HepG2 (cell line): ENCODE results near the gene ZBTB46. TPM values are rescaled to one million over a fixed set of nuclear protein-coding genes. Genes with fewer than 3 reads are reported as not detected.

Experiments
- ATAC-seq: fragments of 200-7000 bp; cut with Tn5 transposase; 3 replicates; pipeline ENCODE4 v1.9.1; 2020; ENCODE audit warnings: mild to moderate bottlenecking, moderate library complexity
- BruUV-seq: library from RNA; stranded (reverse); fragments of 400-500 nt; replicated peaks from 2 replicates; lab custom pipeline; 2021; lab: Mats Ljungman, UMichigan
- CTCF ChIA-PET: fragments of 300-600 bp; formaldehyde crosslinking; extraction: SDS; loops from one replicate; lab custom pipeline; 2021; ENCODE audit warnings: low total read pairs, inconsistent platforms, low intra/inter-chr PET ratio; lab: Yijun Ruan, JAX
- POLR2A ChIA-PET: fragments of 350-600 bp; sonication (Branson Sonifier 250); formaldehyde crosslinking; loops from one replicate; lab custom pipeline; 2020; ENCODE audit warnings: antibody characterized with exemption, inconsistent platforms; lab: Yijun Ruan, JAX
- DNase-seq: peaks from one replicate; pipeline ENCODE4 v3.0.0-alpha.2; 2015; ENCODE audit warnings: low spot score
- FAIRE-seq: peaks from 3 replicates; lab custom pipeline; 2011; peaks lifted over from hg19 to GRCh38; lab: Jason Lieb, UNC
- H2AFZ ChIP-seq: one replicate; pipeline ENCODE4 v1.6.1; 2011; ENCODE audit warnings: low read length, inconsistent platforms
- H3K27ac ChIP-seq: fragments of 300-600 bp; 3 replicates; pipeline ENCODE4 v1.8.0; 2011; ENCODE audit warnings: mixed run types, mild to moderate bottlenecking, mixed read lengths, low read length, inconsistent platforms; ENCODE audit not compliant: insufficient read depth; ENCODE audit errors: extremely low read length
- H3K27me3 ChIP-seq, 2 experiments: fragments of 200-600 bp in 1 of 2; 2 replicates in 1 of 2; 3 replicates in 1 of 2; pipeline versions ENCODE4 v1.6.0 to v1.8.0; 2011; ENCODE audit warnings: low read length in 2 of 2, mild to moderate bottlenecking in 2 of 2, moderate library complexity in 2 of 2, inconsistent platforms in 1 of 2; ENCODE audit not compliant: insufficient read depth in 2 of 2, control insufficient read depth in 1 of 2
- H3K36me3 ChIP-seq, 2 experiments: fragments of 200-600 bp in 1 of 2; replicated peaks in 1 of 2; 2 replicates in 1 of 2; 3 replicates in 1 of 2; pipeline versions ENCODE4 v1.5.1 to v1.8.0; 2011; ENCODE audit warnings: low read length in 2 of 2, inconsistent platforms in 1 of 2; ENCODE audit not compliant: insufficient read depth in 2 of 2, control insufficient read depth in 1 of 2
- H3K4me1 ChIP-seq: 2 replicates; pipeline ENCODE4 v1.5.1; 2012; ENCODE audit warnings: low read length, inconsistent platforms; ENCODE audit not compliant: insufficient read depth
- H3K4me2 ChIP-seq: 2 replicates; pipeline ENCODE4 v1.6.0; 2011; ENCODE audit warnings: low read depth, low read length, inconsistent platforms
- H3K4me3 ChIP-seq, 3 experiments: fragments of 200-600 bp in 1 of 3; sonication (generic), shearing (Covaris generic) in 1 of 3; replicated peaks in 1 of 3; 2 replicates each; pipeline ENCODE4 v1.5.1; 2011 to 2016; ENCODE audit warnings: low read length in 3 of 3, inconsistent platforms in 2 of 3, low read depth in 2 of 3, mild to moderate bottlenecking in 2 of 3, control low read depth in 1 of 3, mixed read lengths in 1 of 3; ENCODE audit not compliant: insufficient read depth in 1 of 3
- H3K79me2 ChIP-seq: one replicate; pipeline ENCODE4 v1.6.1; 2011; ENCODE audit warnings: low read length, inconsistent platforms; ENCODE audit not compliant: insufficient read depth
- H3K9ac ChIP-seq: 2 replicates; pipeline ENCODE4 v1.6.0; 2011; ENCODE audit warnings: mild to moderate bottlenecking, low read depth, low read length, inconsistent platforms; ENCODE audit not compliant: insufficient read depth
- H3K9me3 ChIP-seq: 2 replicates; pipeline ENCODE4 v1.5.1; 2012; ENCODE audit warnings: mild to moderate bottlenecking, low read length
- H4K20me1 ChIP-seq: 2 replicates; pipeline ENCODE4 v1.6.0; 2011; ENCODE audit warnings: inconsistent platforms, mild to moderate bottlenecking, low read length, moderate library complexity; ENCODE audit not compliant: insufficient read depth
- ATRX ChIP-seq: sonication (generic); formaldehyde crosslinking; IDR thresholded peaks from 2 replicates; pipeline ENCODE4 v1.4.0; 2020; ENCODE audit warnings: missing genetic modification reagents, borderline replicate concordance
- BATF2 ChIP-seq: sonication (generic); formaldehyde crosslinking; IDR thresholded peaks from 2 replicates; pipeline ENCODE4 v1.8.0; 2022; ENCODE audit warnings: mild to moderate bottlenecking, missing genetic modification reagents, moderate library complexity
- JDP2 ChIP-seq: sonication (generic); formaldehyde crosslinking; IDR thresholded peaks from 2 replicates; pipeline ENCODE4 v1.8.1; 2022; ENCODE audit warnings: missing genetic modification reagents, borderline replicate concordance
- KLF6 ChIP-seq: IDR thresholded peaks from 2 replicates; pipeline ENCODE4 v1.8.0; 2016; ENCODE audit warnings: missing biosample characterization, missing genetic modification reagents
- SOX5 ChIP-seq: IDR thresholded peaks from 2 replicates; pipeline ENCODE4 v1.6.1; 2016; ENCODE audit warnings: borderline replicate concordance
- SRY ChIP-seq: sonication (generic); formaldehyde crosslinking; IDR thresholded peaks from 2 replicates; pipeline ENCODE4 v1.8.0; 2022; ENCODE audit warnings: mild to moderate bottlenecking, missing genetic modification reagents
- TBP ChIP-seq: sonication (generic); formaldehyde crosslinking; IDR thresholded peaks from 2 replicates; pipeline ENCODE4 v1.5.0; 2020; ENCODE audit warnings: missing genetic modification reagents
- THAP9 ChIP-seq: sonication (generic); formaldehyde crosslinking; IDR thresholded peaks from 2 replicates; pipeline ENCODE4; 2020; ENCODE audit warnings: missing genetic modification reagents, mild to moderate bottlenecking, borderline replicate concordance
- ZNF136 ChIP-seq: sonication (generic); formaldehyde crosslinking; IDR thresholded peaks from 2 replicates; pipeline ENCODE4 v1.8.1; 2022; ENCODE audit warnings: low read depth, mild to moderate bottlenecking, moderate library complexity, missing genetic modification reagents
- ZNF17 ChIP-seq: sonication (generic); formaldehyde crosslinking; IDR thresholded peaks from 2 replicates; pipeline ENCODE4 v1.5.0; 2020; ENCODE audit warnings: mild to moderate bottlenecking, missing genetic modification reagents
- ZNF232 ChIP-seq: sonication (generic); formaldehyde crosslinking; IDR thresholded peaks from 2 replicates; pipeline ENCODE4 v1.4.0; 2020; ENCODE audit warnings: missing genetic modification reagents, borderline replicate concordance
- ZNF263 ChIP-seq: sonication (generic); formaldehyde crosslinking; IDR thresholded peaks from 2 replicates; pipeline ENCODE4 v1.4.0; 2020; ENCODE audit warnings: missing genetic modification reagents
- ZNF556 ChIP-seq: sonication (generic); formaldehyde crosslinking; IDR thresholded peaks from 2 replicates; pipeline ENCODE4 v1.4.0; 2020; ENCODE audit warnings: mild to moderate bottlenecking, missing genetic modification reagents, borderline replicate concordance
- WGBS: methylation state at CpG from one replicate; pipeline ENCODE4 v1.1.6; 2017; ENCODE audit warnings: low lambda C conversion rate; 5-methylcytosine and 5-hydroxymethylcytosine counted together
- in situ Hi-C: cut with HindIII; loops from 2 replicates; pipeline ENCODE4 v1.10.0; 2017; ENCODE audit warnings: low pct_unique_long_range_greater_than_20kb; ENCODE audit not compliant: extremely low pct_ligation_motif_present
- intact Hi-C: fragments of 100-400 bp; cut with micrococcal nuclease; formaldehyde crosslinking; loops from one replicate; pipeline ENCODE4 v1.10.0; 2022; ENCODE audit not compliant: unreplicated experiment
- polyA plus RNA-seq, 8 experiments: library from polyadenylated mRNA; depleted of rRNA in 3 of 8; stranded (reverse) in 7 of 8; unstranded in 1 of 8; fragments of >200 nt; fragmentation: Illumina TruSeq in 4 of 8; extraction: Trizol in 4 of 8; gene quantifications; 2 replicates each; pipeline versions ENCODE4 v1.2.1 to v1.2.3, GENCODE V29; 2011 to 2016; ENCODE audit warnings: low read depth in 4 of 8, missing spikeins in 1 of 8, mixed read lengths in 1 of 8; ENCODE audit not compliant: insufficient read depth in 1 of 8
- total RNA-seq, 5 experiments: library from RNA; depleted of rRNA; stranded (reverse); fragments of >200 nt; fragmentation: Illumina TruSeq; extraction: Trizol; gene quantifications; 2 replicates each; pipeline ENCODE4 v1.2.3, GENCODE V29; 2016; ENCODE audit warnings: low read depth in 1 of 5
- TF ChIP-seq, protein P1 (sequence below): sonication (generic); formaldehyde crosslinking; IDR thresholded peaks from 2 replicates; pipeline ENCODE4 v1.9.0; 2021; ENCODE audit warnings: missing genetic modification reagents, borderline replicate concordance
- TF ChIP-seq, protein P2 (sequence below): IDR thresholded peaks from 2 replicates; pipeline ENCODE4 v1.6.1; 2016; ENCODE audit warnings: low read depth, borderline replicate concordance

ZBTB46 gene
- total and polyA plus RNA-seq, 2 of the 13 experiments (the other 11 are each of a cell fraction or from before 2014, with no cell fraction given) = 1.6 to 13.5 TPM

DNA sequence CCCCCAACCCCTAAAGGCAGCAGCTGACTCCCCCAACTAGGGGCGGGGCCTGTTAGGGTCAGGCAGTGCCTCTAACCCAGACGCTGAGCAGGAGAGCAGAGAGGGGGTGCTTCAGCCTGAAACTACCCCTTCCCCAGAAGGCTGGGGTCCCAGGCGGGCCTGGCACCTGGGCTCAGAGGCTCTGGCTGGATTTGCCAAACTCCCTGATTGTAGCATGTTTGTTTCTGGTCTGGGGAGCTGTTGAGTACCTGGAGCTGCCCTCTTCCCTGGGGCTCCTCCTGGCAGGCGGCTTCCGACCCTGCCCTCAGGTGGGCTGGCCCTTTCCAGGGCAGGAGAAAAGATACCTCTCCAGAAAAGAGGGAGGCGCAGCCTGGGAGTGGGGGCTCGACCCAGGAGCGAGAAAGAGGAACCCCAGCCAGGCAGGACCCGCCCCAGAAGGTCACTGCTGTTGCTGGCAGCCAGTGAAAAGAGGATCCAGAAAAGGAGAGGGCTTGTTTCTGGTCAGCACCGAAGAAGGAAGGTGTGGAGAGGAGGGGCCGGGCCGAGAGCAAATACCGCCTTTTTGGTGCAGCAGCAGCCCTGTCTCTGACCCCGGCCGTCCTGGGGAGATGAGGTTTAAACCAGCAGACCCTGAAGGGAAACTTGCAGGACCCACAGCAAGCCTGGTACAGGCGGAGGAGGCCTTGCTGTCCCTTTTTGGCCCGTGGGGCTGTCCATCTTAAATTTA lies 29.4 kb upstream of the ZBTB46 start (continued):
- TF ChIP-seq BATF2 (CRISPR knock-in tag) (no peak), SOX5 (CRISPR knock-in tag) (no peak), ZNF263 (CRISPR knock-in tag) (no peak)
- TF ChIP-seq, protein P1, sequence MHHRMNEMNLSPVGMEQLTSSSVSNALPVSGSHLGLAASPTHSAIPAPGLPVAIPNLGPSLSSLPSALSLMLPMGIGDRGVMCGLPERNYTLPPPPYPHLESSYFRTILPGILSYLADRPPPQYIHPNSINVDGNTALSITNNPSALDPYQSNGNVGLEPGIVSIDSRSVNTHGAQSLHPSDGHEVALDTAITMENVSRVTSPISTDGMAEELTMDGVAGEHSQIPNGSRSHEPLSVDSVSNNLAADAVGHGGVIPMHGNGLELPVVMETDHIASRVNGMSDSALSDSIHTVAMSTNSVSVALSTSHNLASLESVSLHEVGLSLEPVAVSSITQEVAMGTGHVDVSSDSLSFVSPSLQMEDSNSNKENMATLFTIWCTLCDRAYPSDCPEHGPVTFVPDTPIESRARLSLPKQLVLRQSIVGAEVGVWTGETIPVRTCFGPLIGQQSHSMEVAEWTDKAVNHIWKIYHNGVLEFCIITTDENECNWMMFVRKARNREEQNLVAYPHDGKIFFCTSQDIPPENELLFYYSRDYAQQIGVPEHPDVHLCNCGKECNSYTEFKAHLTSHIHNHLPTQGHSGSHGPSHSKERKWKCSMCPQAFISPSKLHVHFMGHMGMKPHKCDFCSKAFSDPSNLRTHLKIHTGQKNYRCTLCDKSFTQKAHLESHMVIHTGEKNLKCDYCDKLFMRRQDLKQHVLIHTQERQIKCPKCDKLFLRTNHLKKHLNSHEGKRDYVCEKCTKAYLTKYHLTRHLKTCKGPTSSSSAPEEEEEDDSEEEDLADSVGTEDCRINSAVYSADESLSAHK (CRISPR knock-in tag) = no peak
- TF ChIP-seq, protein P2, sequence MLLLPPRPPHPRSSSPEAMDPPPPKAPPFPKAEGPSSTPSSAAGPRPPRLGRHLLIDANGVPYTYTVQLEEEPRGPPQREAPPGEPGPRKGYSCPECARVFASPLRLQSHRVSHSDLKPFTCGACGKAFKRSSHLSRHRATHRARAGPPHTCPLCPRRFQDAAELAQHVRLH = no peak
- TF ChIP-seq, all 625 proteins: peak for 12

DNA sequence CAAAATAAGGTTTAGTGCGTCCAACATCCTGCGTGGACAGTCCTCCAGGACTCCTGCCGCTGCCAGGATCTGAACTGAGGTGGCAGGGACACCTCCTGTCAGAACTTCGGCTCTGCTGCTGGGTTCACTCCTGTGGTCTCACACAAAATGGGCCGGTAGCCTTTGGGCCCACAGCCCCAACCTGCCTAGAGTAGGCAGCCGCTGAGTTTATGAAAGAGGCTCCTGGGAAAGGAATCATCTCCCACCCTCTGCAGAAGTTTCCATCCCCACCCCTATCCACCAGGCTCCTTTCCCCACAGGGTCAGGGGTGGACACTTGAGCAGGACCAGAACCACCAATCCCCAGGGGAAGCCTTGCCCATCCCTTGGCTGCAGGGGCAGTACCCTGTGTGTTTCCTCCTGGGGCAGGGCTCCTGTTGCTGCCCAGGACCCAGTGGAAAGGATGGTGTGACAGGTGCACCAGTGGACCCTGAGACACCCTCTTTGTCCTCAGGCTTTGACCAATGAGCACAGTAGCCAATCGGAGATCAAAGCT lies 28.2 kb upstream of the ZBTB46 start:
- DNase-seq (no peak), ATAC-seq (no peak; the same call in 2 of the 3 replicates), FAIRE-seq (no peak)
- no peaks in the 10 kb centered on the region for H3K9me3 ChIP-seq
- in situ Hi-C loops = loop anchor here (5.0 kb wide), 3 partner anchors 37 to 152 kb away; partner anchors contain the start of genes ARFRP1 and ZGPAT
- H3K36me3 ChIP-seq = peaks cover 0 to 2% of the 10 kb centered on the region in 2 experiments; a peak in 1 of 5 replicates
- peaks cover 3 to 11% of the 10 kb centered on the region in 2 experiments; a peak in 4 of 5 replicates for H3K27me3 ChIP-seq
- H3K4me1 ChIP-seq = peaks cover 66% of the 10 kb centered on the region
- no TSS peak for BruUV-seq
- intact Hi-C loops = no loop called here
- peak overlapping the region; percentile 42 to 65 (median 46) for H3K4me3 ChIP-seq
- 54% methylated on average over 7 of the region's 7 CpGs for WGBS
- H3K4me2 ChIP-seq = peak overlapping the region; percentile 87
- no peaks in the 10 kb centered on the region for H4K20me1 ChIP-seq
- POLR2A ChIA-PET = interaction anchor here (0.9 to 1.6 kb wide), 11 partner anchors 11 to 224 kb away, joined by 3 to 15 read pairs (median 4); partner anchors contain the start of genes ARFRP1, SLC2A4RG and ZGPAT
- H3K27ac ChIP-seq = peak overlapping the region; percentile 47
- H3K79me2 ChIP-seq = peaks cover 2% of the 10 kb centered on the region
- no peak overlapping the region for H2AFZ ChIP-seq
- H3K9ac ChIP-seq = peak overlapping the region; percentile 60
- CTCF ChIA-PET = interaction anchor here (1.3 to 1.4 kb wide), 2 partner anchors 73 to 153 kb away, joined by 4 to 5 read pairs; no protein-coding TSS in a partner anchor
- TF ChIP-seq ZNF232 (CRISPR knock-in tag) (0 out of 2 replicates have a peak, but pooled peaks have one; percentile 36), SRY (no peak; the same call in 1 of the 2 replicates), ZNF17 (CRISPR knock-in tag) (no peak), ZNF556 (CRISPR knock-in tag) (no peak), TBP (CRISPR knock-in tag) (0 out of 2 replicates have a peak, but pooled peaks have one; percentile 24), ATRX (CRISPR knock-in tag) (no peak), JDP2 (no peak), ZNF263 (CRISPR knock-in tag) (peak; percentile 6; the same call in 1 of the 2 replicates), KLF6 (CRISPR knock-in tag) (no peak), THAP9 (no peak; the same call in 1 of the 2 replicates), ZNF136 (CRISPR knock-in tag) (no peak)
